BE2C (cell line): ENCODE results near the gene SLC39A3.
A peak's percentile ranks its signal among the peaks of the same experiment; 100 is the strongest.

Source experiments
- DNase-seq: peaks from one replicate; pipeline ENCODE4 v3.0.0-alpha.2; 2020
- H3K27me3 ChIP-seq: fragments of 250-450 bp; sonication (Bioruptor Pico); 2 replicates; pipeline ENCODE4 v1.5.1; 2020; ENCODE audit warnings: mild to moderate bottlenecking
- H3K36me3 ChIP-seq: fragments of 250-450 bp; sonication (Bioruptor Pico); 2 replicates; pipeline ENCODE4 v1.5.1; 2020; ENCODE audit warnings: mild to moderate bottlenecking
- H3K4me1 ChIP-seq: fragments of 250-450 bp; sonication (Bioruptor Pico); 2 replicates; pipeline ENCODE4 v1.5.1; 2020
- H3K4me3 ChIP-seq: 2 replicates; pipeline ENCODE4 v1.5.1; 2011; ENCODE audit warnings: low read depth, low read length
- H3K9me3 ChIP-seq: fragments of 250-450 bp; sonication (Bioruptor Pico); 2 replicates; pipeline ENCODE4 v1.5.1; 2020
- CTCF ChIP-seq: IDR thresholded peaks from 2 replicates; pipeline ENCODE4 v1.5.1; 2012; ENCODE audit warnings: mild to moderate bottlenecking, low read depth, low read length

The SLC39A3 gene

GRCh38 chr19:2726904-2727639, 12.7 kb downstream of the SLC39A3 start:
- Histone ChIP-seq H3K9me3 (no peaks in the 10 kb centered on the region), H3K36me3 (peaks cover 6% of the 10 kb centered on the region; the same call in 1 of the 2 replicates), H3K4me3 (no peak overlapping the region), H3K27me3 (no peaks in the 10 kb centered on the region; the same call in 1 of the 2 replicates), H3K4me1 (peaks cover 8% of the 10 kb centered on the region)
- peak; percentile 15 for DNase-seq
- TF ChIP-seq CTCF, result no peak

DNA sequence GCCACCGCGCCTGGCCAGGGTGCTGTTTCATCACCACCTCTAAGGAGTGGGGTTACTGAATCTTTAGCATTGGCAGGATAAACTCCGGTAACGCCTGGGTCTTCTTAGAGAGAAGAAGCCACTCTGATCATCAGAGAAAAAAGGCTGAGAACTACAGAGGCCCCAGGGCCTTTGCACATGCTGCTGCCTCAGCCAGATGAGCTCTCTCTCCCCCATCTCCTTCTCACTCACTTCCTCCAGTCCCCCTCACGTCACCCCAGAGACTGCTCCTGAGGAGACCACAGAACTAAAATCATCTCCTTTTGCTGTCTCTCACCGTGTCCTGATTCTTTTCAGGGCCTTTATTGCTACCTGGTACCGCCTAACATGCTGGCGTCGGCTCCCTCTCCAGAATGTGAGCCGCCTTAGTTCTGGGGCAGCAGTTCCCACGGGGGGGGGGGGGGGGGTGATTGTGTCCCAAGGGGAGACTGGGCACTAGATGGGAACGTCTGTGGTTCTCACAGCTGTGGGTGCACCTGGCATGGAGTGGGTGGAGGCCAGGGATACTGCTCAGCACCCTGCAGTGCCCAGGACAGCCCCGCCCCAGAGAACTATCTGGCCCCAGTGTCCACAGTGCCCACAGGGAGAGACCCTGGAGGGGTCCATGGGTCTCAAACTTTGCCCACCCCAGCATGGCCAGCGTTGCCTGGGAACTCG, 13.5 kb downstream of the SLC39A3 start:
- Histone ChIP-seq H3K27me3 (no peaks in the 10 kb centered on the region; the same call in 1 of the 2 replicates), H3K36me3 (no peaks in the 10 kb centered on the region), H3K9me3 (no peaks in the 10 kb centered on the region), H3K4me1 (peaks cover 8% of the 10 kb centered on the region), H3K4me3 (no peak overlapping the region)
- TF ChIP-seq CTCF, result no peak
- no peak for DNase-seq

- Histone ChIP-seq H3K4me1 (peaks cover 8% of the 10 kb centered on the region), H3K9me3 (no peaks in the 10 kb centered on the region), H3K27me3 (no peaks in the 10 kb centered on the region; the same call in 1 of the 2 replicates), H3K4me3 (no peak overlapping the region), H3K36me3 (no peaks in the 10 kb centered on the region)
- peak; percentile 15 for DNase-seq
- peak; percentile 30 for TF ChIP-seq CTCF
These were observed 15.7 kb downstream of the SLC39A3 start for GRCh38 chr19:2724148-2724557.

GRCh38 chr19:2723747-2724146, 16.1 kb downstream of the SLC39A3 start:
- TF ChIP-seq CTCF, result no peak
- no peak for DNase-seq
- H3K36me3 ChIP-seq, result no peaks in the 10 kb centered on the region
- no peak overlapping the region for H3K4me3 ChIP-seq
- H3K9me3 ChIP-seq, result no peaks in the 10 kb centered on the region
- H3K27me3 ChIP-seq, result no peaks in the 10 kb centered on the region; the same call in 1 of the 2 replicates
- peaks cover 8% of the 10 kb centered on the region for H3K4me1 ChIP-seq

GRCh38 chr19:2723345-2723715, 16.5 kb downstream of the SLC39A3 start:
- H3K4me3 ChIP-seq, result no peak overlapping the region
- H3K4me1 ChIP-seq, result peaks cover 8% of the 10 kb centered on the region
- no peaks in the 10 kb centered on the region; the same call in 1 of the 2 replicates for H3K27me3 ChIP-seq
- TF ChIP-seq CTCF, result no peak
- H3K36me3 ChIP-seq, result no peaks in the 10 kb centered on the region
- DNase-seq, result no peak
- no peaks in the 10 kb centered on the region for H3K9me3 ChIP-seq
